ENCODE measurements around the gene NAA16. TPM values are rescaled to one million over a fixed set of nuclear protein-coding genes. Genes with fewer than 3 reads are reported as not detected.

NAA16 gene
- total and polyA plus RNA-seq, 9 of the 15 experiments (the other 6 are each of a cell fraction or from before 2014, with no cell fraction given) = 3.7 to 18.2 (median 12.0) TPM

GRCh38 chr13:41326661-41327060 lies 15.6 kb downstream of the NAA16 start (continued):
- no peak for TF ChIP-seq MTA1 (IDR thresholded peaks at IDR 0.05; ENCODE audit: borderline replicate concordance)
- TF ChIP-seq ARID1B (IDR thresholded peaks at IDR 0.05) = no peak
- no peak for TF ChIP-seq ZBTB49 (CRISPR knock-in tag; IDR thresholded peaks at IDR 0.05; ENCODE audit: borderline replicate concordance)
- TF ChIP-seq, protein P1, sequence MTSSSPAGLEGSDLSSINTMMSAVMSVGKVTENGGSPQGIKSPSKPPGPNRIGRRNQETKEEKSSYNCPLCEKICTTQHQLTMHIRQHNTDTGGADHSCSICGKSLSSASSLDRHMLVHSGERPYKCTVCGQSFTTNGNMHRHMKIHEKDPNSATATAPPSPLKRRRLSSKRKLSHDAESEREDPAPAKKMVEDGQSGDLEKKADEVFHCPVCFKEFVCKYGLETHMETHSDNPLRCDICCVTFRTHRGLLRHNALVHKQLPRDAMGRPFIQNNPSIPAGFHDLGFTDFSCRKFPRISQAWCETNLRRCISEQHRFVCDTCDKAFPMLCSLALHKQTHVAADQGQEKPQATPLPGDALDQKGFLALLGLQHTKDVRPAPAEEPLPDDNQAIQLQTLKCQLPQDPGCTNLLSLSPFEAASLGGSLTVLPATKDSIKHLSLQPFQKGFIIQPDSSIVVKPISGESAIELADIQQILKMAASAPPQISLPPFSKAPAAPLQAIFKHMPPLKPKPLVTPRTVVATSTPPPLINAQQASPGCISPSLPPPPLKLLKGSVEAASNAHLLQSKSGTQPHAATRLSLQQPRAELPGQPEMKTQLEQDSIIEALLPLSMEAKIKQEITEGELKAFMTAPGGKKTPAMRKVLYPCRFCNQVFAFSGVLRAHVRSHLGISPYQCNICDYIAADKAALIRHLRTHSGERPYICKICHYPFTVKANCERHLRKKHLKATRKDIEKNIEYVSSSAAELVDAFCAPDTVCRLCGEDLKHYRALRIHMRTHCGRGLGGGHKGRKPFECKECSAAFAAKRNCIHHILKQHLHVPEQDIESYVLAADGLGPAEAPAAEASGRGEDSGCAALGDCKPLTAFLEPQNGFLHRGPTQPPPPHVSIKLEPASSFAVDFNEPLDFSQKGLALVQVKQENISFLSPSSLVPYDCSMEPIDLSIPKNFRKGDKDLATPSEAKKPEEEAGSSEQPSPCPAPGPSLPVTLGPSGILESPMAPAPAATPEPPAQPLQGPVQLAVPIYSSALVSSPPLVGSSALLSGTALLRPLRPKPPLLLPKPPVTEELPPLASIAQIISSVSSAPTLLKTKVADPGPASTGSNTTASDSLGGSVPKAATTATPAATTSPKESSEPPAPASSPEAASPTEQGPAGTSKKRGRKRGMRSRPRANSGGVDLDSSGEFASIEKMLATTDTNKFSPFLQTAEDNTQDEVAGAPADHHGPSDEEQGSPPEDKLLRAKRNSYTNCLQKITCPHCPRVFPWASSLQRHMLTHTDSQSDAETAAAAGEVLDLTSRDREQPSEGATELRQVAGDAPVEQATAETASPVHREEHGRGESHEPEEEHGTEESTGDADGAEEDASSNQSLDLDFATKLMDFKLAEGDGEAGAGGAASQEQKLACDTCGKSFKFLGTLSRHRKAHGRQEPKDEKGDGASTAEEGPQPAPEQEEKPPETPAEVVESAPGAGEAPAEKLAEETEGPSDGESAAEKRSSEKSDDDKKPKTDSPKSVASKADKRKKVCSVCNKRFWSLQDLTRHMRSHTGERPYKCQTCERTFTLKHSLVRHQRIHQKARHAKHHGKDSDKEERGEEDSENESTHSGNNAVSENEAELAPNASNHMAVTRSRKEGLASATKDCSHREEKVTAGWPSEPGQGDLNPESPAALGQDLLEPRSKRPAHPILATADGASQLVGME (CRISPR knock-in tag; IDR thresholded peaks at IDR 0.05) = no peak
- no peak for TF ChIP-seq ZSCAN32 (CRISPR knock-in tag; IDR thresholded peaks at IDR 0.05)
